NT2/D1 (cell line): Measurements from ENCODE around the gene ZNF804B.

Source experiments
- SUZ12 ChIP-seq: IDR thresholded peaks from 2 replicates; pipeline ENCODE4 v1.6.1; 2011; ENCODE audit not compliant: insufficient read length, insufficient read depth; ENCODE audit errors: extremely low read depth
- YY1 ChIP-seq: IDR thresholded peaks from 2 replicates; pipeline ENCODE4 v1.6.1; 2011; ENCODE audit not compliant: insufficient read length, insufficient read depth

DNA sequence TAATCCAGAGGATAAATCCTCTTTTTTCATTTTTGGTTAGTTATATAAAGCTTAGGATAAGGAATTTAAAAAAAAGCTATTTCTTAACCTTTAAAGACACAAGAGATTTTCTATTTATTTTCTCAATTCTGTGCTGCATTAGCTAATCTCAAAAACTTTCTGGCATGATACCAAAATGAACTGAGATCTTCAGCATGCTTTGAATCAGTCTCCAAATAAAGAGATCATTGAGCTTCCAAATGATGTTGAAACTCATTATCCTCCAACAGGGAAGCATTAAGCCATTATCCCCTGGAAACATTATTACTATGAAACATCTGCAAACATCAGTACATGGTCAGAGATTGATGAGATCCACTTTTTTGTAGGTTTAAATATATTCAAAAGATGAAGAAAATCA lies 386.3 kb downstream of the ZNF804B start:
- no peak for TF ChIP-seq SUZ12
- no peak for TF ChIP-seq YY1
